Measurements from ENCODE around the gene CD40.
"Not testable (repeated sequence)": the region's sequence is repeated elsewhere in the genome, so short reads cannot be mapped to it uniquely, and the experiment has no call there.

The CD40 gene

GRCh38 chr20:46099491-46100287, 18.4 kb upstream of the CD40 start:
- H3K4me3 ChIP-seq (ENCODE audit: low read depth, low read length): no peak overlapping the region
- TF ChIP-seq MYC (IDR thresholded peaks at IDR 0.05; ENCODE audit: low read depth, low read length): no peak
- DNase-seq (ENCODE audit: low read depth): no peak

GRCh38 chr20:46100444-46100843, 17.7 kb upstream of the CD40 start:
- H3K4me3 ChIP-seq (ENCODE audit: low read depth, low read length); DNase-seq (ENCODE audit: low read depth): not testable (repeated sequence)

- H3K4me3 ChIP-seq (ENCODE audit: low read depth, low read length): no peak overlapping the region
- TF ChIP-seq CTCF (IDR thresholded peaks at IDR 0.05; ENCODE audit: low read depth, low read length): no peak
- TF ChIP-seq MAX (IDR thresholded peaks at IDR 0.05; ENCODE audit: low read depth, low read length): no peak
- TF ChIP-seq MYC (IDR thresholded peaks at IDR 0.05; ENCODE audit: low read depth, low read length): no peak
- no peak for TF ChIP-seq POLR2A (IDR thresholded peaks at IDR 0.05; ENCODE audit: extremely low read depth, insufficient read length)
- DNase-seq (ENCODE audit: low read depth): no peak
Measured at GRCh38 chr20:46100988-46101387, 17.1 kb upstream of the CD40 start.

GRCh38 chr20:46101957-46102356, 16.2 kb upstream of the CD40 start:
- no peak for TF ChIP-seq CTCF (IDR thresholded peaks at IDR 0.05; ENCODE audit: low read depth, low read length)
- no peak for TF ChIP-seq MAX (IDR thresholded peaks at IDR 0.05; ENCODE audit: low read depth, low read length)
- no peak for TF ChIP-seq POLR2A (IDR thresholded peaks at IDR 0.05; ENCODE audit: extremely low read depth, insufficient read length)
- no peak for TF ChIP-seq MYC (IDR thresholded peaks at IDR 0.05; ENCODE audit: low read depth, low read length)
- no peak for DNase-seq (ENCODE audit: low read depth)
- H3K4me3 ChIP-seq (ENCODE audit: low read depth, low read length): no peak overlapping the region

GRCh38 chr20:46102940-46103339, 15.2 kb upstream of the CD40 start:
- H3K4me3 ChIP-seq (ENCODE audit: low read depth, low read length): no peak overlapping the region
- DNase-seq (ENCODE audit: low read depth): no peak
- TF ChIP-seq MYC (IDR thresholded peaks at IDR 0.05; ENCODE audit: low read depth, low read length) (no peak), POLR2A (IDR thresholded peaks at IDR 0.05; ENCODE audit: extremely low read depth, insufficient read length) (no peak), MAX (IDR thresholded peaks at IDR 0.05; ENCODE audit: low read depth, low read length) (no peak), CTCF (IDR thresholded peaks at IDR 0.05; ENCODE audit: low read depth, low read length) (no peak)

GRCh38 chr20:46104262-46104661, 13.9 kb upstream of the CD40 start:
- TF ChIP-seq MAX (IDR thresholded peaks at IDR 0.05; ENCODE audit: low read depth, low read length) (no peak), MYC (IDR thresholded peaks at IDR 0.05; ENCODE audit: low read depth, low read length) (no peak), CTCF (IDR thresholded peaks at IDR 0.05; ENCODE audit: low read depth, low read length) (no peak), POLR2A (IDR thresholded peaks at IDR 0.05; ENCODE audit: extremely low read depth, insufficient read length) (no peak)
- H3K4me3 ChIP-seq (ENCODE audit: low read depth, low read length): no peak overlapping the region
- no peak for DNase-seq (ENCODE audit: low read depth)

- DNase-seq (ENCODE audit: low read depth): no peak
- TF ChIP-seq POLR2A (IDR thresholded peaks at IDR 0.05; ENCODE audit: extremely low read depth, insufficient read length) (no peak), MAX (IDR thresholded peaks at IDR 0.05; ENCODE audit: low read depth, low read length) (no peak), CTCF (IDR thresholded peaks at IDR 0.05; ENCODE audit: low read depth, low read length) (no peak), MYC (IDR thresholded peaks at IDR 0.05; ENCODE audit: low read depth, low read length) (no peak)
- no peak overlapping the region for H3K4me3 ChIP-seq (ENCODE audit: low read depth, low read length)
Measured at GRCh38 chr20:46107061-46107460, 11.1 kb upstream of the CD40 start.

All from NB4 (cell line).